Stimulated activated CD8-positive, alpha-beta memory T cell treated with anti-CD3 and anti-CD28 coated beads, Interleukin-4, amount 100 ng/mL, for 24 hours (primary cell): ENCODE measurements around the gene SRSF1.
"Not testable (repeated sequence)": the region's sequence is repeated elsewhere in the genome, so short reads cannot be mapped to it uniquely, and the experiment has no call there.

ENCODE experiments used
- DNase-seq: peaks from one replicate; pipeline ENCODE4 v3.0.0-alpha.2; 2020; ENCODE audit warnings: low read depth

SRSF1 gene, protein sequence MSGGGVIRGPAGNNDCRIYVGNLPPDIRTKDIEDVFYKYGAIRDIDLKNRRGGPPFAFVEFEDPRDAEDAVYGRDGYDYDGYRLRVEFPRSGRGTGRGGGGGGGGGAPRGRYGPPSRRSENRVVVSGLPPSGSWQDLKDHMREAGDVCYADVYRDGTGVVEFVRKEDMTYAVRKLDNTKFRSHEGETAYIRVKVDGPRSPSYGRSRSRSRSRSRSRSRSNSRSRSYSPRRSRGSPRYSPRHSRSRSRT

DNA sequence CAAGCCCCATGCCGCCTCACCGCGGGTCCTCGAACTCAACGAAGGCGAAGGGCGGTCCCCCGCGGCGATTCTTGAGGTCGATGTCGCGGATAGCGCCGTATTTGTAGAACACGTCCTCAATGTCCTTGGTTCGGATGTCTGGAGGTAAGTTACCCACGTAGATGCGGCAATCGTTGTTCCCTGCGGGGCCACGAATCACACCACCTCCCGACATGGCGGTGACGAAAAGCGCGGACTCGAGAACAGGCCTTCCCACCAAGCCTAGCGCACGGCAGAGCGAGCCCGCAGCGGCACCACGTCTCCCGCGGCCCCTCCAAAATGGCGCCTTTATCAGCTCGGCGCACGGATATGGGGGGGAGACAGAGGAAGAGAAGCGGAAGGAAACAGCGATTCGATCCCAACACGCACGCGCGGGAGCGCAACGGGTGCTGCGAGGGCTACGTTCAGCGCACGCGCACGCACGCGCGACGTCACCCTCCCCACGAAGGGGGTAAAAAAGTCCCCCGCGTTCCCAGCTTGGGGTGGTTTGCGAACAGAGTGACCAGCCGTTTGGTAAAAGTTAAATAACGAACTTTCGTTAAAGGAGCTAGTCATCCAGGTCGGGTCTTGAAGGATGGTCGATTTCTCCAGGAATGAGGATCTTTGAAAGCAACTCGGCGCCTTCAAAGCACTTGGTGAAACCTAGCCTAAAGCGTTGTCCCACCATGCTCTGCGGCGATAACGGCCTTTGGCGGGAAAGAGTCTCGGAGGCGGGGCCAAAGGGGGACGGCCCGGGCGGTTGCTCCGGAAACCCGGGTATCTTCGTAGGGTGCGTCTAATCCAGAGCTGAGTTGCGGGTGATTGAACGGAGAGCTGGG, at the start of gene SRSF1:
TSS of gene SRSF1 (minus strand) at position 323 of the 857 bp plus-strand sequence. CDS start at position 214, 109 bp downstream.
- peak; percentile 97 for DNase-seq

DNA sequence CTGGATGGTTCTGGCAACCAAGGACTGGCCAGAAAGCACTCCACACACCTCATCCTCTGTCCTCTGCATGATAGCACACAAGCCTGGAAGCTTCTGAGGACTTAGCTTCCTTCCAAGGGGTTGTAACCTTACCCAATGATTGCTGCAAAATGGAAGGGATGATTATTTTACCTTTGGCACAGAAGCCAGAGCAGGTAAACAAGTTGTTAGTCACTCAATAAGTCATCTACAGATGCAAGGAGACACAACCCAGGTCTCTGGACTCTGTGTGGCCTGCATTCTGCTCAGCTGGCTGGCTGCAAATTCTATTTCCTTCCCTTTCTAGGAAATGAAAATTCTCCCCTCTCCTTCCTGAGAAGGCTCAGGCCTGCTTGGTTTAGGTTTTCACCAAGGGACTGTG, 49.4 kb upstream of the SRSF1 start:
- no peak for DNase-seq

DNA sequence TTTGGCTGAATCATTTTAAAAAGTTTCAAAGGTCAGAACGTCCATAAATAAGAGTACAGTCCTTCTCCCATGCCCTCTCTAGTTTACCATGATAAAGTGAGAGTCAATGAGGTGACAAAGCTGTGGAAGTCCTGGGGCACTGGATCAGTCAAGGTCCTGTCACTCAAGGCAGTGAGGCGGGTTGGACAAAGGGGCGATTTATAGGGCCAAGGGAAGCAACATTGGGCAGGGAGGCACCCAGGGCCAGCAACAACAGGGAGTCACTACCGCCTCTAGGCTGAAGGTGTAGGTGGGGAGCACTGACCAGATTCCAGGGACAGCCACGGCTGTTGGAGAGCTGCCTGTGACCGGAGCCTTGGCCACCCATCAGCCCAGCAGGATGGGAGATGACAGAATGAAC, 47.6 kb upstream of the SRSF1 start:
- DNase-seq = no peak

DNA sequence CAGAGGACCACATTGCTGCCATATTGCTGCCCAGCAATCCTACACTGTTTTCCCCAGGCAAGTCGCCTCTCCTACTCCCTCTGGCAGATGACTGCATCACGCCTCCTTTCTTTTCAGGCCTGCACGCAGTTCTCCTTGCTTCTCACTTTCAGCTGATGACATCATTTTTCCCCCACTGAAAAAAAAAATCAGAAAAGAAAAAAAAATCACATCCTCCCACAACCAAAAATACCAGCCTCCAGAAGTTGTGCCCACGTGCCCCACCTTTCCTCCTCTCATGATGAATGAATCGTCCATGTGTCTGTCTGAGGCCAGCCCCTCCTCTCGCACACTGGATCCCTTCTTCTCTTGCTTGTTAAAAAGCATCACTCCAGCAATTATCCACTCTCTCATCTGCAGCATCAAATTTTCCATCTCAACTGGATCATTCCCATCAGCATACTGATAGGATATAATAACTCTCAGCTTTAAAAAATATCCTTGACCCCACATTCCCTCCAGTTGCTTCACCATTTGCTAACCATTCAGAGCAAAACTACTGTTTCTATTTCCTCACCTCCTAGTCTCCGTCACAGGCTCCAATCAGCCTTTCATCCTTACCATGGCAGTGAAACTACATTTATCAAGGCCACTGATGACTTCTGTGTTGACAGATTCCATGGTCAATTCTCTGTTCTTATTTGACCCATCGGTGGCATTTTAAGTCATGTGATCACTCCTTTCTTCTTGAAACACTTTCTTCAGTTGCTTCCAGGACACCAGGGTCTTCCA, 46.1 kb upstream of the SRSF1 start:
- DNase-seq = peak; percentile 2

DNA sequence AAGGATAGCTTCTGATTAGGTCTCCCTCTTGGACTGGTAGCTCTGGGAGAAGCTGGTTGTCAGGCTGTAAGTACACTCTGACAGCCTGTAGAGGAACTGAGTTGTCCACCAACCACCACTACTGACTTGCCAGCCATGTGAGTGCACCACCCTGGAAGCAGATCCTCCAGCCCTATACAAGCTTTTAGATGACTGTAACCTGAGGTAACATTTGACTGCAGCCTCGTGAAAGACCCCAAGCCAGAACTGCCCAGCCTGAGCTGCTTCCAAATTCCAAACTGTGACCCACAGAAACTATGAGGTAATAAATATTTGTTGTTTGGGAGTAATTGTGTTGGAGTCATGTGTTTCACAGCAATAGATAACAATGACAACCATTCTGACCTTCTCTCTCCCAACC, 45.4 kb upstream of the SRSF1 start:
- no peak for DNase-seq

DNA sequence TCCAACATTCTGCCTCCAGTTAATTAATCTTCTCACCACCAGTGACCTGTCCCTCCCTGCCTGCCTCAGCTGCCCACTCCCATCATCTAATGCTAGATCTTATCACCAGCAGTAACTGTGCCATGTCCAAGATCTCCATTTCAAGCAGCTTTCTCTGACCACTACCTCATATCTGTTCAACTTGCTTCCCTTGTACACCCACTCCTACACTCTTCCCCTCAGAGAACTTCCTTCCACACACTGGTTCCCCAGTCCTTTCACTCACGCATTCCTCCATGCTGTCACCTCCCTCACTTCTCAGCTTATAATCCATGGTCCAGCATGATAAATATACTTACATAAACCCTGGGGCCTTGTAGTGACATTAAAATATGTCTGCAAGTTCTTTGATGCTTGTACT, 44.4 kb upstream of the SRSF1 start:
- no peak for DNase-seq

DNA sequence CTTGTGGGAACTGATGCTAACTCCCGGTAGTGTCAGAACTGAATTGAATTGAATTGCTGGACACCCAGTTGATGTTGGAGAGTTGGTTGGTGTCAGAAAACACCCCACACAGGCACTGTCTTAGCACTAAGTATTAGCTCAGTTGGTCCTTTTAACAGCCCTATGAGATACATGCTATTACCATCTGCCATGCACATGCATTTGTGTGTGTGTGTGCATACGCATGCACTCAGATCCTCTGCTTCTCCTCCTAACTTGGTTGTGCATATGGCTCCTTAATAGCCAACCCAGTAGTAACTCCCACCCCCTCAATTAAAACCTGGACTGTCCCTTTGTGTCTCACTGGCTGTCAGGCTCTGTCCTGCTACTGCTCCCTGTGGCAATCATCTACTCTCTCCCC, 43.9 kb upstream of the SRSF1 start:
- DNase-seq = no peak

DNA sequence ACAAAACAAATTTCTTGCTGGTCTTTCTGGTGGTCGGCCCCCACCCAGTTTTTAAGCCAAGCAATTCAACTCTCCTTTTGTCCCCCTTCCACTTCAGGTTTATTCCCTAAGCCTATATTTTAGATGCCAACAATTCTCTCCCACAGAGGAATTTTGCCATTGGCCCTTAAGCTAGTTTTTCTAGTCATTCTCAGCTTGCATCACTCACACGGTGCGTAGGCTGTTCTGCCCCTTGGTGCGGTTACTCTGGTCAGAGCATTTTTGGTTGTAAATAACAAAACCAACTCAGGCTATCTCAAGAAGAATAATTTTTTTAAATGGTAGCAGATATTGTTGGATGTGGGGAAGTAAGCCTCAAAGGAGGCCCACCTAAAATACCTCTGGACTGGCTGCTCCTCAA, 42.5 kb upstream of the SRSF1 start:
- DNase-seq = no peak

DNA sequence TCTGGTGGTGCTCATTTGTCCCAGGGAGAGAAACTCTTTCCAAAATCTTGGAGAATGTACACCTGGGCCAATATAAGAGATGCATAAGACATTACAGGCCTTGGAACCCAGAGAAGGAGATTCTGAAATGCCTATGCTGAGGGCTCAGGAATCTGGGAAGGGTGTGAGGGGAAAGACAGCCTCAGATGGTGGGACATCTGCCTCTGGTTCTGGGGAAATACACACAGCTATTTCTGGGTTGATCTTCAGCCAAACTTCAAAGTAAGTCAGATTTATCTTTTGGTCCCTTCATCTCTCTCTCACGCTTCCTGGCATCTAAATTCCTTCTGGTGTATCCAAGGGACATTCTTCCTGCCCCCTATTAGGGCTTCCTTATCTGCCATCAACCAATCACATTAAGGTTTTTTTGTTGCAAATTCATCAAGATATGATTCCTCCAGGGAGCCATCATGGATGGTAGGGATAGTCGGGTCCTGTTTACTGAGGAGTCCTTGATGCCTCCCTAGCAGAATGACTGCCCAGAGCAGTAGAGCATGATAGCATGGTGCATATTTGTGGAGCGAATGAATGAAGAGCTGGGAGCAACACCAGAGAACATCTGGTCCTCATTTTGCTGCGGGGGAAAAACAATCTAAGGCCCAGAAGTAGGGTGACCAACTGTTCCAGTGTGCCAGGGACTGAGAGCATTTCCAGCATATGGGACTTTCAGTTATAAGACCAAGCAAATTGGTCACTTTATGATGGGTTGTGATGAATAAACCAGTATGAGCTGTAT, 40.5 kb upstream of the SRSF1 start:
- DNase-seq = no peak

DNA sequence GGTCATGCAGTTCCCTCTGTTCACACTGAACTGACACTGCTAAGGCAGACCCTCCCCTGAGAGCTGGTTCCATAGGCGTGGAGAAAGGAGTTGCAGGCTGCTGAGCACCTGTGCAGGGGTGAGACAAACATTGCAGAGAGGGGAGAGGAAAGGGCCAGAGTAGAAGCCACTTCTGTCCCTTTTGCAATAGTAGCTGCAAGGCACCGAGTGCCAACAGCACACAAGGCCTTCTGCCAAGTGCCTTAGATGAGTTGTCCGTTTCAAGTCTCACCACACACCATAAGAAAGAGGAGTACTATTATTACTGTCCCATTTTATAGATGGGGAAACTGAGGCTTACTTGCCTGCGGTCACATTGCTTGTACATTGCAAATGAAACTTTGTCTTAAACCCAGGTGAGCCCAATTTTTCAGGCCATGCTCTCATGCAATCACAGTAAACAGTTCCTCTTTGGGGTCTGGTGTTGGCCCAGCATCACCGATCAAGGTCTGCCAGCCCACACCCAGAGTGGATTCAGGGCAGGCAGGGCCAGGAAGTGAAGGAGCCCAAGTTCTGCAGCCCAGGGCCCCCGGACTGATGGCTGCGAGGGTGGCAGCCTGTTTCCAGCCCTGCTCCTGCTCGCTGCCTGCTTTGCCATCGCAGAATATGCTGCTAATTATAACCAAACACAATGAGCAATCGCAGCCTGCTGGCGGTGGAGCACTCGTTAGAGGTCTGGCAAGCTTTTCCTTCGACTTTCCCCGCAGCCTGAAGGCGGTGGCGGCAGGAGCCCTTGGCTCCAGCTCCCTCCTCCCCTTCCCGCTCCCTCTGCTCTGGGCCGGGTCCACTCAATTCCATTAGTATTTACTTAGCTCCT, 39.4 kb upstream of the SRSF1 start:
- no peak for DNase-seq

DNA sequence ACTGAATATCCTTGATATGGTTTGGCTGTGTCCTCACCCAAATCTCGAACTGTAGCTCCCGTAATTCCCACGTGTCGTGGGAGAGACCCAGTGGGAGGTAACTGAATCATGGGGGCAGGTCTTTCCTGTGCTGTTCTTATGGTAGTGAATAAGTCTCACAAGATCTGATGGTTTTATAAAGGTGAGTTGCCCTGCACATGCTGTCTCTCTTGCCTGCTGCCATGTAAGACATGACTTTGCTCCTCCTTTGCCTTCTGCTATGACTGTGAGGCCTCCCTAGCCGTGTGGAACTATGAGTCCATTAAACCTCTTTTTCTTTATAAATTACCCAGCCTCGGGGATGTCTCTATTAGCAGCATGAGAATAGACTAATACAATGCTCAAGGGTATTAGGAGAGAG, 37.2 kb upstream of the SRSF1 start:
- DNase-seq = not testable (repeated sequence)

DNA sequence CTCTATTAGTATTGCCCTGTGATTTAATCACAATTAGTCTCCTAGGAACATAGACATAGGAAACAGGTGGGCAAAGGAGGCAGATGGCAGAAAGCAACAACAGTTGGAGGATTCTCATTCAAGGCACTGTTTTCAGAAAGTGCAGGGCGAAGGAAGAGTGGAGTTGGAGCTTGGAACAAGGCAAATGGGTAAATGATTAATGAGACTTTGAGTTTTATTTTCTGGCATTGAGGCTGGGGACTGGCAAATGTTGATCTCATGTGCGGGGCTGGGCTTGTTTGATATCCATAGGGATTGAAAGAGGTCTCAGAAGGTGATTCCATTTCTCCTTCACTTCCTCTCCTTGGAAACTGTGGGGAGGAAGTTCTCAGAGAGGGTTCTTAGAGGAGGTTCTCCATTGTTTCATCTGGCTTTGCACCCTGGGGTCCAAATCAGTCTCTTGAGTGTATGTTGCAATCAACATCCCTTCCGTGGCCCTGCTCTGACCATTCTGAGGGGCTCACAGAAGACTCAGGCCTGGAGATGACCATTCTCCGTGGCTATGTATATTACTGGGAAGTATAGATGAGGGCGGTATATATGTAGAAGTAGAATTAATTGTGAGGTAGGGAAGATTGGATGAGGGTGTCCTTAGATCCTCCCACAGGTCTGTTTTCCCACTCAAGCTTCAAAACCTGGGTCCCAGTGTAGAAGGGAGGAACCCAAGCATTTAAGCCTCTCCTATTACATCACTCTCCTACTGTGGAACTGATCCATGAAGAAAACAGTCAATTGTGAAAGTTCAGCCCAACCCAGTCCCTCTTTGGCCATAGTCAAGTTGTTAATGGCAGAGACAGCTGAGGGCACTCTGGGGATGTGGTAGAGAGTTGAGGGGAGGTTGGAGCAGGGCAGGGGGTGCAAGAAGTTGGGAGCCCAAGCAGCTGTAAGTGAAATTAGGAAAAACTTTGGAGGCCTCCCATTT, 36.5 kb upstream of the SRSF1 start:
- no peak for DNase-seq

DNA sequence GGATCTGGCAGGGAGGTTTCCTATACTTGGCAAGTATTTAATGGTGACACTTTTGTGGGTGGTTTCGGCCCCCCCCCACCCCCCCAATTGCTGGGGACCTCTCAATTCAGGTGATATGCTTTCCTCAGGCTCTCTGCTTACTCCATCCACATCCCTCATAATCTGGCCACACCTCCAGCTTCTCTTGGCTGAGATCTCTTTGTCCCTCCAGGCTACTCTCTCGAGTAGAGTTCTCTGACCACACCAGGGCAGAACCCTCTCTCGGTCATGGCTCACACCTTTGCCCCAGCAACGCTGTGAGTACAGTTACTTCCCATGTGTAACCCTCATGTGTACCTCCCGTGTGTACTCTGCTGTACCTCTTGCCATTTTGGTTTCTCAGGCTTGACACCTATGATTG, 34.1 kb upstream of the SRSF1 start:
- DNase-seq = no peak

DNA sequence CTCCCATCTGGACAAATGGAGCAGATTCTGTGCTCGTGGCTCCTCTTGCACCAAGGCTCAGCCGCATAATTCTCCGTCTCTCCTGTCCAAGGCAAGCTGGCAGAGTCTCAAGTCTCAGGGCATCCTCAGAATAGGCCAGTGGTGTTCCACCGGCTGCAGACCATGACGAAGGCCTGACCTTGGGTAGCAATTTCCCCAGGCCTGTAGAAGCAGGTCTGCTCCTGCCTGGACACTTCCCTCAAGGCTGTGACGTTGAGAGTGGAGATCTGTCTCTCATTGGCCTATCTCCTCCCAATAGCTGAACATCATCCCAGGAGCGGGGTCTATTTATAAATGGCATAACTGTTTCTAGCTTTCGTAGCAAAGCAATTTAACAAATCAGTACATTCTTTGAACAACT, 33.3 kb upstream of the SRSF1 start:
- no peak for DNase-seq

DNA sequence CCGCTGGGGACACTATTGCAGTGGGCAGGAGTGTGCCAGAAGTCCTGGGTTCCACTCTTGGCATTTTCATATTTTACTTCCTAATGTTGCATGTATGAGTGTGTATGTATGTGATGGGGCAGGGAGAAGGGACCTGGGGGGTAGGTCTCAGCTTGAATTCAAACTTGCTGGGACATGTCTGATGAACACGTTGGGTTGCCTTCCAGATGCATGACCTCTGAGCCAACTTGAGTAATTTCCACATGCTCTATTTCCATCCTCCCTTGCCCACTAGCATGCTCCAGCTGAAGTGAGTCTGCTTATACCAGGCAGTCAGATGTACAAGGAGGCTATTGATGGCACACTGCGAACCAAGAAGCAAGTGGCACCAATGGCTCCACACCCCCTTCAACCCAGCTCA, 32.9 kb upstream of the SRSF1 start:
- no peak for DNase-seq

DNA sequence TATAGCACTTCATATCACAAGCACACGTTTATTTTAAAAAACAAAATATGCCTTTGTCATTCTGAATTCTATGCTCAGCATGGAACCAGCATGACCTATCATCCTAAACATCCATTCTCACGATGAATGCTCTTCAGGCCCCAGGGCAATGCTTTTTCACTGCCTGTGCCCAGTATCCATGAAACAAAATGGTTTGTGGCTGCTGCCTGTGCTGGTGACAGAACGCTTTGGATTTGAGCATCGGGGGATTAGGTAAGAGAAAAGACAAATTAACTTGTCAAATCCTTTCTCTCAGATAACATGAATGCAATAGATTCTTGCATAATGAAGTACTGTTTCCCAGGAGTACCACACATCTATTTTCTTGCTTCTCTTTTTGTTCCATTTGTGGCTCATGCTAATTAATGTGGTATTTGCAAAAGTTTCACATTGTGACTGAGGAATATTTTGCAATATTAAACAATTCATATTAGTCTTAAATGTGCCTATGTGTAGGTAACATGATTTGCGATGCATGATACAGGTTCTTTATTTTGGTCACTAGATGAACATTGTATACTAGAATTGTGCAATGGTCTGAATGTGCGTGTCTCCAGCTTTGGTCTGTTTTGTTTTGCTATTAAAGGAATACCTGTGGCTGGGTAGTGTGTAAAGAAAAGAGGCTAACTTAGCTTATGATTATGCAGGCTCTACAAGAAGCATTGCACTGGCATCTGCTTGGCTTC, 25.8 kb upstream of the SRSF1 start:
- no peak for DNase-seq

DNA sequence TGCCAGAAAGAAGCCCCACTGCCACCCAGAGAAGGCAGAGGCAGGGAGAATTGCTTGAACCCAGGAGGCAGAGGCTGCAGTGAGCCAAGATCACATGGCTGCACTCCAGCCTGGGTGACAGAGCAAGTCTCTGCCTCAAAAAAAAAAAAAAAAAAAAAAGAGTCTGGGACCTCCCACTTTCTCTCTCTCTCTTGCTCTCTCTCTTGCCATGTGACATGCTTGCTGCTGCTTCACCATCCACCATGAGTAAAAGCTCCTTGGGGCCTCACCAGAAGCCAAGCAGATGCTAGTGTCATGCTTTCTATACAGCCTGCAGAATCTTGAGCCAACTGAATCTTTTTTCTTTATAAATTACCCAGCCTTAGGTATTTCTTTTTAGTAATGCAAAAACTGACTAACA, 21.5 kb upstream of the SRSF1 start:
- no peak for DNase-seq

DNA sequence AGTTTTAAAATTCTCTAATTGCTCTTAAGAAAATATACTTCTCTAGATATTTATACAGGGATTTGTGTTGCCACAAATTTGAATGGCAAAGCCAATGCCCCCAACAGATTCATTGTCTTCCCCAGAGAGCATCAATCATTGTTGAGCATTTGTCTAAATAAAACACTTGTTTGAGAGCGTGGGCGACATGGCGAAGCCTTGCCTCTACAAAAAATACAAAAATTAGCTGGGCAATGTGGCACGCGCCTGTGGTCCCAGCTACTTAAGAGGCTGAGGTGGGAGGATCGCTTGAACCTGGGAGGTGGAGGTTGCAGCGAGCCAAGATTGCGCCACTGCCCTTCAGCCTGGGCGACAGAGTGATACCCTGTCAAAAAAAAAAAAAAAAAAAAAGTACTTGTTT, 13.4 kb upstream of the SRSF1 start:
- no peak for DNase-seq

DNA sequence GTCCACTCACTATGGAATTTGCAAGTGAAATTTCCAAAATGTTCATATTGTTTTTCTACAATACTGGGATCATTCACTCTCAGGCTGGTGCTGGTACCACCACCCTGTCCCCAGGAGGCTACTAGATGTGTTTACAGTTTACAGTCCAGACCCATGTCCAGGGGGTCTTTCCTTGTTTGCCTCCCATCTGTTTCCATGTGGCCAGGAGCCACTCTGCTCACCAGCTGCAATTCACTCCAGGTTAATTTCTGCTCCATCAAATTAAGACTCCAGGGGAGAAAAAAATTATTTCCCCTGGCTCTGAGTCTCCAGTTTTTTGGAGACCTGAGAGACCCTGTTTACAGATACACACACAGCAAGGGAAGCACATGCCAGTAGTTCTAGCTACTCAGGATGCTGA, 12.5 kb upstream of the SRSF1 start:
- no peak for DNase-seq
